GM21515 (cell line): Measurements from ENCODE around the gene ACOX3.
A peak's percentile ranks its signal among the peaks of the same experiment; 100 is the strongest.
"Not testable (repeated sequence)": the region's sequence is repeated elsewhere in the genome, so short reads cannot be mapped to it uniquely, and the experiment has no call there.

Source experiments
- ATAC-seq: cut with Tn5 transposase; IDR thresholded peaks from one replicate; pipeline ENCODE4 v1.9.1; 2021; ENCODE audit not compliant: unreplicated experiment

Gene ACOX3

GRCh38 chr4:8435656-8436121, 4.8 kb downstream of the ACOX3 start:
- peak; percentile 54 for ATAC-seq

GRCh38 chr4:8434251-8435073, 6.1 kb downstream of the ACOX3 start:
- no peak for ATAC-seq

GRCh38 chr4:8433136-8433535, 7.4 kb downstream of the ACOX3 start:
- ATAC-seq: no peak

GRCh38 chr4:8431553-8431952, 9.0 kb downstream of the ACOX3 start:
- no peak for ATAC-seq

GRCh38 chr4:8428288-8429097, 12.0 kb downstream of the ACOX3 start:
- ATAC-seq: peak; percentile 90

- ATAC-seq: peak; percentile 61
These were observed 12.7 kb downstream of the ACOX3 start for GRCh38 chr4:8427761-8428287.

DNA sequence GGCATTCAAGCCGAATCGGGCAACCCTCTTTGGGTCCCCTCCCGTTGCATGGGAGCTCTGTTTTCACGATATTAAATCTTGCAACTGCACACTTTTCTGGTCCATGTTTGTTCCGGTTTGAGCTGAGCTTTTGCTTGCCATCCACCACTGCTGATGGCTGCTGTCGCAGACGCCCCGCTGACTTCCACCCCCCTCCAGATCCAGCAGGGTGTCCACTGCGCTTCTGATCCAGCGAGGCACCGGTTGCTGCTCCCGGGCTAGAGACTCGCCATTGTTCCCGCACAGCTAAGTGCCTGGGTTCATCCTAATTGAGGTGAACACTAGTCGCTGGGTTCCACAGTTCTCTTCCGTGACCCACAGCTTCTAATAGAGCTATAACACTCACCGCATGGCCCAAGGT, 13.3 kb downstream of the ACOX3 start:
- no peak for ATAC-seq

DNA sequence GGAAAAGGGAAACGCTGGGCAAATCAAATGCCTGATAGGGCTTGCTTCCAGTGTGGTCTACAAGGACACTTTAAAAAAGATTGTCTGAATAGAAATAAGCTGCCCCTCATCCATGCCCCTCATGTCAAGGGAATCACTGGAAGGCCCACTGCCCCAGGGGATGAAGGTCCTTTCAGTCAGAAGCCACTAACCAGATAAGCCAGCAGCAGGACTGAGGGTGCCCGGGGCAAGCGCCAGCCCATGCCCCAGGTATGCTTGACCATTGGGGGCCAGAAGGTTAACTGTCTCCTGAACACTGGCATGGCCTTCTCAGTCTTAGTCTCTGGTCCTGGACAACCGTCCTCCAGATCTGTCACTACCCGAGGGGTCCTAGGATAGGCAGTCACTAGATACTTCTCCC, 17.7 kb downstream of the ACOX3 start:
- ATAC-seq: no peak

DNA sequence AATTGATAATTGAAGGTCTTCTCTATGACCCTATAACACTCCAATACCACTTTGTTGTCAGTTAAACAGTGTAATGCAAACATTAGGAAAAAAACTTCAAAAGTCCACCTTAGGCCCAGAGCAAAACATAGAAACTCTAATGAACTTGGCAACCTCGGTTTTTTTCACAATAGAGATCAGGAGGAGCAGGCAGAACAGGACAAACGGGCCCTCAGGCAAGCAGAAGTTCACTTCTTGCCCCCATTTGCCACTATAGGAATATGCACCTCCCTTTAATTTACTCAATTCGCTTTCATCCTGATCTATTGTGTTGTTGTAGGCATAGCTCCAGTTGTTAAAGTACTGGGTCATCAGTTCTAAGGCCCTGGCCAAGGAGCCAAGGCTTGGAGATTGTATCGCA, 18.2 kb downstream of the ACOX3 start:
- ATAC-seq: no peak

DNA sequence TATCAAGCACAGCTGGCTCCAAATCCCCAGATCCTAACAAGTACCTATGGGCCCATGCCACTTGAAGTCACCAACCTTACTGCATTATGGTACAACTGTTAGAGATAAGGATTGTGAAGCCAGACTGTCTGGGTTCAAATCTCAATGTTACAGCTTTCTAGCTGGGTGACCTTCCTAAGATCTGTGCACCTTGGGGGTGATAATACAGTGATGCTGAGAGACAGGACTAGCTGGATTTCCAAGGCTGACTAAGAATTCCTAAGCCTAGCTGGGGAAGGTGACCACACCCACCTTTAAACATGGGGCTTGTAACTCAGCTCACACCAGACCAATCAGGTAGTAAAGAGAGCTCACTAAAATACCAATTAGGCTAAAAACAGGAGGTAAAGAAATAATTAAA, 20.4 kb downstream of the ACOX3 start:
- ATAC-seq: not testable (repeated sequence)

GRCh38 chr4:8419222-8420041, 21.1 kb downstream of the ACOX3 start:
- peak; percentile 58 for ATAC-seq

DNA sequence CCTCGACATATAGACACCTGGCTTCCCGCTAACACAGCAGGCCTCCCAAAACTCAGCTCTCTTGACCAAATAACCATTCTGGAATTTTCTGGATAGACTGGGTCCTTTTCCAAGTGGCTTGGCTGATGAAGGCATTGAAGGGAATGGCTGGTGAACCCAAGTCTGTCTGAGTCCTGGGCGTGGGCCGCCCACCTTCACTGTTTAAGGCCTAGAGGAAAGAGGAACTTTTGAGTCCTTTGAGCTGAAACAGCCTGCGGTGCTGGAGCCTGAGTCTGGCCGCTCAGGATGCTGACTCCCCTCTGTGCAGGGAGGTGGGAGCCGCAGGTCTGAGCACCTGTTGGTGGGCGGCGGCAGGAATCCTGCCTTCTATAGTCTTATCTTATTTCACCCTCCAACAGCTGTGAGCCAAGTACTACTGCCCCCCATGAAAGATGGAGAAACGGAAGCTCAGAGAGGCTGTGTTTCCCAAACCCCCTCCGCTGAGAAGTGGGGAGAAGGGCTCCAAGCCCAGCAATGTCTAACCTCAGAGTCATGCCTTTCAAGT, 23.4 kb downstream of the ACOX3 start:
- ATAC-seq: no peak

GRCh38 chr4:8414377-8414776, 26.1 kb downstream of the ACOX3 start:
- ATAC-seq: no peak

- no peak for ATAC-seq
These were observed 28.2 kb downstream of the ACOX3 start for GRCh38 chr4:8412288-8412687.

- no peak for ATAC-seq
These were observed 29.0 kb downstream of the ACOX3 start for GRCh38 chr4:8411351-8412180.

- ATAC-seq: no peak
These were observed 29.8 kb downstream of the ACOX3 start for GRCh38 chr4:8410641-8411271.

DNA sequence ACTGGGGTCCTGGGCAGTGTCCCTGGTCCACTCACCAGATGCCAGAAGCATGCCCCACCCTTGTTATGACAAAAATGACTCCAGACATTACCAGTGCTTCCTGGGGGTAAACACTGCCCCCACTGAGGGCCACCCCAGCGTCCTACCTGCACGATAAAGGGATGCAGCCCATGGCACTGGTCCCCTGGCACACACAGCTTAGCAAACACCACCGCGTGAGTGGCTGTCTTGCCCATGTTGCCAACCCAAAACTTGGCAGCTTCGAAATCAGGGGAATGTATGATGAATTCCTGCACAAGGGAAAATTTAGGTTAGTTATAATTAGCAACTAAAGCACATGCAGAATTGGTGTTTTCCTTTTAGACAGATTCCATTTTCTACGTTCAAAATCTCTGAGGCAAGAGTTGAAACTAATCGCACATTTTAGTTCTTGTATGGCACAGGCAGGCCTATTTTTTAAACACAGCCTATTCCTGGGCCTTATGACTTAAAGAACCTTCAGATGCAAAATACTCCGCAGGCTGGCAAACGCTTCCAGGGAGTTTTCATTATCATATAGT, 30.4 kb downstream of the ACOX3 start:
- ATAC-seq: no peak

DNA sequence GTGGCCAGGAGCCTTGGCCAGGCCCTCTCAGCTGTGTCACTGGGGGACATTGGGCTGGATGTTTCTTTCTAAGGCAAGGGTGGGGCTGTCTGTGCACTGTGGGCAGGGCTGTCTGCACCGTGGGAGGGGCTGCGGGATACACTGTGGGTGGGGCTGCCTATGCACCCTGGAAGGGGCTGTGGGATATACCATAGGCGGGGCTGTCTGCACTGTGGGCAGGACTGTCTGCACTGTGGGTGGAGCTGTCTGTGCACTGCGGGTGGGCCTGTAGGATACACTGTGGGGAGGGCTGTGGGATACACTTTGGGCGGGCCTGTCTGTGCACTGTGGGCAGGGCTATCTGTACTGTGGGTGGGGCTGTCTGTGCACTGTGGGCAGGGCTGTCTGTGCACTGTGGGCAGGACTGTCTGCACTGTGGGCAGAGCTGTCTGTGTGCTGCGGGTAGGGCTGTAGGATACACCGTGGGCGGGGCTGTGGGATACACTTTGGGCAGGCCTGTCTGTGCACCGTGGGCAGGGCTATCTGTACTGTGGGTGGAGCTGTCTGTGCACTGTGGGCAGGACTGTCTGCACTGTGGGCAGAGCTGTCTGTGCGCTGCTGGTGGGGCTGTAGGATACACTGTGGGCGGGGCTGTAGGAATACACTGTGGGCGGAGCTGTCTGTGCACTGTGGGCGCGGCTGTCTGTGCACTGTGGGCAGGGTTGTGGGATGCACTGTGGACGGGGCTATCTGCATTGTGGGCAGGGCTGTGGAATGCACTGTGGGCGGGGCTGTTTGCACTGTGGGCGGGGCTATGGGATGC, 31.1 kb downstream of the ACOX3 start:
- ATAC-seq: no peak
